CD4-positive, alpha-beta T cell treated with Interleukin-1 beta for 1 hour (primary cell): ENCODE results near the gene PTPRE.

ENCODE experiments used
- DNase-seq, 2 donors: peaks; one replicate each; pipeline ENCODE4 v3.0.0-alpha.2; 2020 to 2022

Gene PTPRE

GRCh38 chr10:127906548-127907377, at the start of gene PTPRE:
Gene PTPRE (plus strand): TSS chr10:127907103. CDS start chr10:128040882, 133,779 bp downstream.
- peak; percentile 59 to 67 for DNase-seq

GRCh38 chr10:127860592-127860991, 46.3 kb upstream of the PTPRE start:
- no peak for DNase-seq

- no peak for DNase-seq
These were observed 43.6 kb upstream of the PTPRE start for GRCh38 chr10:127863231-127863825.

- DNase-seq, result no peak
These were observed 40.5 kb upstream of the PTPRE start for GRCh38 chr10:127866276-127867013.

- no peak for DNase-seq
These were observed 39.1 kb upstream of the PTPRE start for GRCh38 chr10:127867805-127868204.

GRCh38 chr10:127869329-127869728, 37.6 kb upstream of the PTPRE start:
- DNase-seq, result no peak

- no peak for DNase-seq
These were observed 35.3 kb upstream of the PTPRE start for GRCh38 chr10:127871631-127872010.

GRCh38 chr10:127872011-127872761, 34.7 kb upstream of the PTPRE start:
- DNase-seq, result no peak

GRCh38 chr10:127872871-127873600, 33.9 kb upstream of the PTPRE start:
- DNase-seq, result no peak

GRCh38 chr10:127873901-127874470, 32.9 kb upstream of the PTPRE start:
- no peak for DNase-seq

- no peak for DNase-seq
These were observed 32.0 kb upstream of the PTPRE start for GRCh38 chr10:127874671-127875448.

GRCh38 chr10:127875449-127875765, 31.5 kb upstream of the PTPRE start:
- DNase-seq, result no peak

- no peak for DNase-seq
These were observed 31.0 kb upstream of the PTPRE start for GRCh38 chr10:127875916-127876315.

- DNase-seq, result no peak
These were observed 29.8 kb upstream of the PTPRE start for GRCh38 chr10:127877116-127877515.

- DNase-seq, result no peak
These were observed 29.2 kb upstream of the PTPRE start for GRCh38 chr10:127877699-127878098.

- DNase-seq, result peak in 1 of 2 donors; percentile 26
These were observed 28.3 kb upstream of the PTPRE start for GRCh38 chr10:127878475-127879055.

- DNase-seq, result peak; percentile 13 to 41
These were observed 26.3 kb upstream of the PTPRE start for GRCh38 chr10:127880557-127880956.

GRCh38 chr10:127881262-127881661, 25.6 kb upstream of the PTPRE start:
- DNase-seq, result no peak

- DNase-seq, result no peak
These were observed 24.5 kb upstream of the PTPRE start for GRCh38 chr10:127882391-127882790.

GRCh38 chr10:127882801-127883459, 24.0 kb upstream of the PTPRE start:
- DNase-seq, result peak in 1 of 2 donors; percentile 38
